Measurements from ENCODE around the gene ZYX.

GRCh38 chr7:143385891-143386781 lies 5.0 kb downstream of the ZYX start:
- TF ChIP-seq POLR2A (IDR thresholded peaks at IDR 0.05; ENCODE audit: low read depth, low read length), result peak; percentile 10; the same call in 1 of the 2 replicates
- TF ChIP-seq POLR2AphosphoS5 (IDR thresholded peaks at IDR 0.05; ENCODE audit: low read depth, low read length), result no peak

All from GM12892 (cell line).